ENCODE measurements around the gene ALDOA. TPM values are rescaled to one million over a fixed set of nuclear protein-coding genes. Genes with fewer than 3 reads are reported as not detected.

Gene ALDOA
- total RNA-seq, 2 donors from 2014 or later = 569 to 841 TPM

DNA sequence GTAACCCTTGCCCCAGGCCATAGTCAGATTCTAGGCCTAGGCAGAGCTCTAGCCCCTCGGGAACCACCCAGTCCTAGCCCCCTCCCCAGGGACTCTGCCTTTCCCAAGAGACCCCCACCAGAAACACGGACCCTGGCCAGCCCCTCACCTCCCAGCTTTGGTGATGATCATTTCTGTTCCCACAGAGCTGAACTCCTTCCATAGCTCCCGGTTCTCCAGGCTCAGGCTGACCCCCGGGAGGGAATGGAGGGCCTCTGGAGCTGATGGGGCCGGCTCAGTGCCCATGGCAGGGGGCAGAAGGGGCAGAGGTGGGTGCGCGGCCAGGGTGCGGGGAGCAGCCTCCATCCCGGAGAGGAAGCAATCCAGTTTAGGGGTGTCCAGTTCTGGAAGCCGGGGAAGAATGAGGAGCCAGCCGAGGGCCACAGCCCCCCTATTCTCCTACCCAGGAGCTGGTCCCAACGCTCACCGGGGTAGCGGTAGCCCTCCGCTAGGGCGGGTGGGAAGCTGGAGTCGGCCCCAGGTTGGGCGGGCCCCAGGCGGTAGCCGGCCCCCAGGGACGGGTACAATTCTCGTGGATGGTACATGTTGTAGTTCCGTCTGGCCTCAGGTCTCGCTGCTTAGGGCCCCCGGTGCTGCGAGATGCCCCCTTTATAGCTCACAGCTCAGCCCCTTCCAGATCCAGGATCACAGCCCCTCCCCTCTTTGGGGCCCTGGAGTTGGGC is 25.2 kb downstream of the ALDOA start:
- peak overlapping the region; percentile 73 for H3K4me3 ChIP-seq
- no peaks in the 10 kb centered on the region for H3K27me3 ChIP-seq (replicated peaks; ENCODE audit: insufficient read depth)
- DNase-seq (ENCODE audit: low spot score) (no peak), ATAC-seq (ENCODE audit: insufficient number of reproducible peaks, low FRiP score, low read depth) (no peak)
- H3K27ac ChIP-seq = peak overlapping the region in 1 of 2 donors; percentile 41
- H3K36me3 ChIP-seq = peaks cover 12% of the 10 kb centered on the region
- TF ChIP-seq, protein P1, sequence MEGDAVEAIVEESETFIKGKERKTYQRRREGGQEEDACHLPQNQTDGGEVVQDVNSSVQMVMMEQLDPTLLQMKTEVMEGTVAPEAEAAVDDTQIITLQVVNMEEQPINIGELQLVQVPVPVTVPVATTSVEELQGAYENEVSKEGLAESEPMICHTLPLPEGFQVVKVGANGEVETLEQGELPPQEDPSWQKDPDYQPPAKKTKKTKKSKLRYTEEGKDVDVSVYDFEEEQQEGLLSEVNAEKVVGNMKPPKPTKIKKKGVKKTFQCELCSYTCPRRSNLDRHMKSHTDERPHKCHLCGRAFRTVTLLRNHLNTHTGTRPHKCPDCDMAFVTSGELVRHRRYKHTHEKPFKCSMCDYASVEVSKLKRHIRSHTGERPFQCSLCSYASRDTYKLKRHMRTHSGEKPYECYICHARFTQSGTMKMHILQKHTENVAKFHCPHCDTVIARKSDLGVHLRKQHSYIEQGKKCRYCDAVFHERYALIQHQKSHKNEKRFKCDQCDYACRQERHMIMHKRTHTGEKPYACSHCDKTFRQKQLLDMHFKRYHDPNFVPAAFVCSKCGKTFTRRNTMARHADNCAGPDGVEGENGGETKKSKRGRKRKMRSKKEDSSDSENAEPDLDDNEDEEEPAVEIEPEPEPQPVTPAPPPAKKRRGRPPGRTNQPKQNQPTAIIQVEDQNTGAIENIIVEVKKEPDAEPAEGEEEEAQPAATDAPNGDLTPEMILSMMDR (IDR thresholded peaks at IDR 0.05) = no peak
- H3K9me3 ChIP-seq = no peaks in the 10 kb centered on the region
- H3K4me1 ChIP-seq (ENCODE audit: control insufficient read depth in 1 of 2, low read depth in 2 of 2) = peaks cover 24 to 45% of the 10 kb centered on the region in 2 donors

DNA sequence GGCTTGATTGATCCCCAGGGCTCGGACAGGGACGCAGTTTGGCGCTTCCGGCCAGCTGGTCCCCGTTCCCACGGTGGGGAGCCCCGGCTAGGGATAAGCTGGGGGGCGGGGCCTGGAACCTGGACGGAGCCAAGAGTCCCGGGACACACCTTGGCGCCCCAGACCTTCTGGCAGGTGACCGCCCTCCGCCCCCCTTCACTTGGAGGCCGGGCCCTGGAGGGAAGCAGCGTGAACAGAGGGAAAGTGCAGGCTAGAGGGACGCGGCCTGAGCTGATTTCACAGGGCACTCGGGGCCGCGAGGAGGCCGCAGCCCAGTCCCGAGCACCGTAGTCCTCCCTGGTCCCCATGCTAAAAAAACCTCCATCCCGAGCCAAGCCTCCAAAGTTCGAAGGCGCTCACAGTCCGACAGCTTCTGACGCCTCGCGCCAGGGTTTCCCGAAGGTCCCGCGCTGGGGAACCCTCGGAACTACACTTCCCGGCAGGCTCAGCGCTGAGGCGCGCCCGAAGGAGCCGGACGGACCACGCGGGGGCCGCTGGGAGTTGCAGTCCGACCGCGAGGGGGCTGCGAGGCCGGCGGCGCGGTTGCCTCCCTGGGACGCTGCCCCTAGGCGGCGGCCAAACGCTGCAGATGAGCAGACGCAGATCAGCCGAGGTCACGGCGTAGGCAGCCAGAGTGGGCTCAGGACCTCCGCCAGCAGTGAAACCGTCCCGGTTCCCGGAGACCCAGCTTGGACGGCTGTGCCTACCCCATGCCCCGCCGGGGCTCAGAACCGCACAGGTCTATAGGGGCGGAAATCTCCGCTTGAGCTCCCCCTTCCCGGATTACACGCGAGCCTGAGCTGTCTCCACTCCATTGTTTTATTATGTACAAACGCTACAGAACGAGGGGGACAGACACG is 26.2 kb downstream of the ALDOA start, which contains the start of gene TBX6:
Gene TBX6 (minus strand): TSS at position 451 of the 899 bp plus-strand sequence. CDS start 731 bp downstream, outside the sequence.
- Histone ChIP-seq H3K36me3 (peaks cover 12% of the 10 kb centered on the region), H3K4me3 (peak within 1 kb of the TSS; percentile 73), H3K4me1 (ENCODE audit: control insufficient read depth in 1 of 2, low read depth in 2 of 2) (peaks cover 24 to 48% of the 10 kb centered on the region in 2 donors), H3K27me3 (replicated peaks; ENCODE audit: insufficient read depth) (no peaks in the 10 kb centered on the region), H3K27ac (peak within 1 kb of the TSS; percentile 65 to 77), H3K9me3 (no peaks in the 10 kb centered on the region)
- DNase-seq (ENCODE audit: low spot score) (peak; percentile 68), ATAC-seq (ENCODE audit: insufficient number of reproducible peaks, low FRiP score, low read depth) (peak; percentile 39)
- TF ChIP-seq, protein P1 (IDR thresholded peaks at IDR 0.05) = peak; percentile 87

DNA sequence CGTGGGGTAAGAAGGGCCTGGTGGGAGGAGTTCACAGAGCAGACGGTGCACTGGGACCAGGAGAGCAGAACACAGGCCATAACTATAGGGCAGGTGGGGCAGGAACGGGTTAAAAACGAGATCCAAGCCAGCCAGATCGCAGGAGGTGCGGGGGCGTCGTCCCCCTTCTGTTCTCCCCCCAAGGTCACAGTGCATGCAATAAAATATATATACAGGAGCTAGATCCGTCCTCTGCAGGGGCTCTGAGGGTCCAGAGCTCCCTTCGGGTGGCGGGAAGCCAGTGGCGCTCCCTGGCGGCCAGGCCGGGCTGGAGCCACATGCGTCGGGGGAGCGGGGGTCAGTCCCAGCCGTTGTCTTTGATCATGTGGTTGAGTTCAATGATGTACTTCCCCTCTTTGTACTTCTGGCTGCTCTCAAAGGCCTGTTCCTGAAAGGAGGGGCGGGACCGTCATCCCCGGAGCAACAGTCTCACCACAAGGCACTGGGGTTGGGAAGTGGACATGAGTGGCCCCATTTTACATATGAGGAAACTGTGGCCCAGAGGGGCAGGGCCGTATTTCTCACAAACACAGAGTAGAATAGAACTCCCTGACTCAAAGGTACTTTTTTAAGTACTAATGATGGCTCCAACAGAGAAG is 26.9 kb downstream of the ALDOA start:
- H3K36me3 ChIP-seq = peaks cover 12% of the 10 kb centered on the region
- no peaks in the 10 kb centered on the region for H3K27me3 ChIP-seq (replicated peaks; ENCODE audit: insufficient read depth)
- TF ChIP-seq, protein P1 (IDR thresholded peaks at IDR 0.05) = no peak
- peak overlapping the region; percentile 65 to 77 for H3K27ac ChIP-seq
- DNase-seq (ENCODE audit: low spot score) = no peak
- peak overlapping the region; percentile 73 for H3K4me3 ChIP-seq
- peaks cover 24 to 54% of the 10 kb centered on the region in 2 donors for H3K4me1 ChIP-seq (ENCODE audit: control insufficient read depth in 1 of 2, low read depth in 2 of 2)
- peaks cover 7% of the 10 kb centered on the region for H3K9me3 ChIP-seq
- no peak for ATAC-seq (ENCODE audit: insufficient number of reproducible peaks, low FRiP score, low read depth)

DNA sequence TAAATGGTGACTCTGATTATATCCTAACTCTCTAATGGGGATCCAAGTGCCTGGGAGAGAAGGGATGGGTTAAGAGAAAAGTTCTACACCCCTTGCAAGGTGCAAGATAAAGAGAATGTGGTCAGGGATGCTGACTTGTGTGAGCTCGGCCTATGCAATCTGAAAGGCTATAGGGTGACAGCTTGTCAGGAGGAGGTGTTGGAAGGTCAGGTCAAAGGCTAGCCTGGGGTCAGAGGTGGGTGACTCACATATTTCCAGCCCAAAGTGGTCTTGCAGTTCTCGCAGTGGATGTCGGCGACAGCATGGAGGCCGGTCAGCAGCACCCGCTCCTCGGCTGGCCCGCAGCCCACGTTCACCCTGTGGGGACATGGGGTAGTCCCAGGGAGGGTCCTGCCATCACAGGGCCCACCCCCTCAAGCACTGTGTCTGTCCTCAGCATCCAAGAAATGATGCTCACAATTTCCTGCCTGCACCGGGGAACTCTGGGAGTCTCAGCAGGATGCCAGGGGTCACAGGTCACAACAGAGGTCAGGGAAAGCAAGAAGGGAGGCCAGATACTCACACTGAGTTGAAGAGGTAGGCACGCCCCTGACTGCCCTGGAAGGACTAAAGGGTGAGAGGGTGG is 29.1 kb downstream of the ALDOA start:
- TF ChIP-seq, protein P1 (IDR thresholded peaks at IDR 0.05) = no peak
- Histone ChIP-seq H3K4me1 (ENCODE audit: control insufficient read depth in 1 of 2, low read depth in 2 of 2) (peaks cover 24 to 54% of the 10 kb centered on the region in 2 donors), H3K27me3 (replicated peaks; ENCODE audit: insufficient read depth) (no peaks in the 10 kb centered on the region), H3K9me3 (peaks cover 13% of the 10 kb centered on the region), H3K27ac (peak overlapping the region; percentile 91 to 92), H3K4me3 (peak overlapping the region; percentile 88), H3K36me3 (peaks cover 12% of the 10 kb centered on the region)
- DNase-seq (ENCODE audit: low spot score) = no peak
- no peak for ATAC-seq (ENCODE audit: insufficient number of reproducible peaks, low FRiP score, low read depth)
